H9 (cell line): ENCODE results near the gene DCHS2. TPM values are rescaled to one million over a fixed set of nuclear protein-coding genes. Genes with fewer than 3 reads are reported as not detected.

Experiments used
- DNase-seq: peaks from one replicate; pipeline ENCODE4 v3.0.0-alpha.2; 2017
- H2AFZ ChIP-seq: one replicate; pipeline ENCODE4 v1.6.1; 2013; ENCODE audit warnings: mild to moderate bottlenecking, low read length, control low read depth, moderate library complexity
- H2AK5ac ChIP-seq: 2 replicates; pipeline ENCODE4 v1.6.1; 2013; ENCODE audit warnings: low read length, control low read depth, mixed read lengths; ENCODE audit not compliant: insufficient read length
- H2BK120ac ChIP-seq: one replicate; pipeline ENCODE4 v1.6.1; 2013; ENCODE audit warnings: low read depth, mild to moderate bottlenecking, low read length, control low read depth, inconsistent platforms; ENCODE audit not compliant: poor library complexity, severe bottlenecking
- H2BK12ac ChIP-seq: 2 replicates; pipeline ENCODE4 v1.6.1; 2013; ENCODE audit warnings: low read length, control low read depth, mixed read lengths, low read depth; ENCODE audit not compliant: insufficient read length
- H2BK15ac ChIP-seq: 2 replicates; pipeline ENCODE4 v1.6.1; 2013; ENCODE audit warnings: low read depth, low read length, control low read depth
- H2BK20ac ChIP-seq: one replicate; pipeline ENCODE4 v1.6.1; 2013; ENCODE audit warnings: low read depth, mild to moderate bottlenecking, low read length, control low read depth, inconsistent platforms; ENCODE audit not compliant: poor library complexity, severe bottlenecking
- H2BK5ac ChIP-seq: 2 replicates; pipeline ENCODE4 v1.6.1; 2013; ENCODE audit warnings: low read length, control low read depth, mixed read lengths; ENCODE audit not compliant: insufficient read length
- H3K14ac ChIP-seq: 2 replicates; pipeline ENCODE4 v1.6.1; 2013; ENCODE audit warnings: low read length, control low read depth; ENCODE audit not compliant: insufficient read depth
- H3K18ac ChIP-seq: 2 replicates; pipeline ENCODE4 v1.6.1; 2013; ENCODE audit warnings: low read depth, mild to moderate bottlenecking, mixed read lengths, low read length, control low read depth; ENCODE audit not compliant: insufficient read length
- H3K23ac ChIP-seq: 2 replicates; pipeline ENCODE4 v1.6.1; 2013; ENCODE audit warnings: low read length, control low read depth, mixed read lengths, low read depth; ENCODE audit not compliant: insufficient read length
- H3K23me2 ChIP-seq: 2 replicates; pipeline ENCODE4 v1.6.1; 2013; ENCODE audit warnings: low read depth, mild to moderate bottlenecking, mixed read lengths, low read length, control low read depth; ENCODE audit not compliant: insufficient read length, poor library complexity, severe bottlenecking
- H3K27ac ChIP-seq: 2 replicates; pipeline ENCODE4 v1.5.1; 2013; ENCODE audit warnings: low read length, control low read depth, mixed read lengths, low read depth; ENCODE audit not compliant: insufficient read length
- H3K27me3 ChIP-seq: 2 replicates; pipeline ENCODE4 v1.6.1; 2013; ENCODE audit warnings: low read length, control low read depth, inconsistent platforms; ENCODE audit not compliant: insufficient read depth
- H3K4ac ChIP-seq: 2 replicates; pipeline ENCODE4 v1.6.1; 2013; ENCODE audit warnings: low read depth, mild to moderate bottlenecking, control low read depth, inconsistent platforms, low read length, moderate library complexity
- H3K4me1 ChIP-seq: 2 replicates; pipeline ENCODE4 v1.6.1; 2013; ENCODE audit warnings: low read length, control low read depth, inconsistent platforms; ENCODE audit not compliant: insufficient read depth
- H3K4me2 ChIP-seq: 2 replicates; pipeline ENCODE4 v1.6.1; 2013; ENCODE audit warnings: low read length, control low read depth, mixed read lengths; ENCODE audit not compliant: insufficient read length, insufficient read depth
- H3K56ac ChIP-seq: 2 replicates; pipeline ENCODE4 v1.6.1; 2013; ENCODE audit warnings: low read depth, mild to moderate bottlenecking, mixed read lengths, low read length, control low read depth; ENCODE audit not compliant: insufficient read length
- H3K79me1 ChIP-seq: 2 replicates; pipeline ENCODE4 v1.6.1; 2013; ENCODE audit warnings: low read depth, mild to moderate bottlenecking, moderate library complexity, low read length, control low read depth, inconsistent platforms; ENCODE audit not compliant: insufficient read depth, poor library complexity, severe bottlenecking
- H3K79me2 ChIP-seq: 2 replicates; pipeline ENCODE4 v1.6.1; 2013; ENCODE audit warnings: low read length, control low read depth, inconsistent platforms; ENCODE audit not compliant: insufficient read depth
- H3K9ac ChIP-seq: 2 replicates; pipeline ENCODE4 v1.6.1; 2013; ENCODE audit warnings: low read length, control low read depth, mixed read lengths; ENCODE audit not compliant: insufficient read length; ENCODE audit errors: extremely low read depth
- H3K9me3 ChIP-seq: one replicate; pipeline ENCODE4 v1.6.1; 2013; ENCODE audit warnings: low read depth, low read length, inconsistent platforms; ENCODE audit not compliant: control insufficient read depth
- H3T11ph ChIP-seq: one replicate; pipeline ENCODE4 v1.6.1; 2013; ENCODE audit warnings: mild to moderate bottlenecking, low read length, control low read depth, inconsistent platforms
- H4K20me1 ChIP-seq: one replicate; pipeline ENCODE4 v1.6.1; 2013; ENCODE audit not compliant: control insufficient read depth, insufficient read length, insufficient read depth
- H4K5ac ChIP-seq: 2 replicates; pipeline ENCODE4 v1.6.1; 2013; ENCODE audit warnings: low read depth, mild to moderate bottlenecking, mixed read lengths, low read length, control low read depth; ENCODE audit not compliant: insufficient read length
- H4K8ac ChIP-seq: replicated peaks from 2 replicates; pipeline ENCODE4 v1.6.1; 2013; ENCODE audit warnings: low read length, control low read depth, mixed read lengths, low read depth; ENCODE audit not compliant: insufficient read length
- H4K91ac ChIP-seq: 2 replicates; pipeline ENCODE4 v1.6.1; 2013; ENCODE audit warnings: low read depth, mild to moderate bottlenecking, moderate library complexity, mixed read lengths, low read length, control low read depth; ENCODE audit not compliant: insufficient read length
- H3K27ac Mint-ChIP-seq, 3 experiments: 2 replicates in 2 of 3; 3 replicates in 1 of 3; pipeline ENCODE4 v1.8.0; 2020 to 2021; ENCODE audit warnings: mixed read lengths in 3 of 3, mild to moderate bottlenecking in 1 of 3, moderate library complexity in 1 of 3
- H3K27me3 Mint-ChIP-seq: 2 replicates; pipeline ENCODE4 v1.8.0; 2021; ENCODE audit warnings: low read depth, mild to moderate bottlenecking, moderate library complexity, mixed read lengths
- H3K36me3 Mint-ChIP-seq, 3 experiments: 2 replicates in 2 of 3; 3 replicates in 1 of 3; pipeline ENCODE4 v1.8.0; 2020 to 2021; ENCODE audit warnings: low read depth in 3 of 3, mixed read lengths in 3 of 3; ENCODE audit not compliant: insufficient read depth in 1 of 3
- H3K4me1 Mint-ChIP-seq, 2 experiments: 2 replicates each; pipeline ENCODE4 v1.8.0; 2020; ENCODE audit warnings: mixed read lengths in 2 of 2
- H3K4me3 Mint-ChIP-seq, 2 experiments: 2 replicates in 1 of 2; 3 replicates in 1 of 2; pipeline ENCODE4 v1.8.0; 2020 to 2021; ENCODE audit warnings: mild to moderate bottlenecking in 2 of 2, mixed read lengths in 2 of 2, moderate library complexity in 1 of 2
- H3K9me3 Mint-ChIP-seq, 2 experiments: 2 replicates in 1 of 2; 3 replicates in 1 of 2; pipeline ENCODE4 v1.8.0; 2020; ENCODE audit warnings: mild to moderate bottlenecking in 2 of 2, mixed read lengths in 2 of 2, moderate library complexity in 1 of 2
- WGBS: extraction: QIAGEN DNeasy Blood & Tissue Kit; methylation state at CpG from one replicate; pipeline ENCODE4 v1.1.7; 2013; ENCODE audit warnings: missing lambda C conversion rate, low lambda C conversion rate, mixed read lengths; ENCODE audit not compliant: insufficient read length; ENCODE audit errors: extremely low coverage; 5-methylcytosine and 5-hydroxymethylcytosine counted together
- total RNA-seq: library from RNA; stranded (reverse); gene quantifications from 2 replicates; pipeline ENCODE4 v1.2.1, GENCODE V29; 2021
- TF ChIP-seq, protein P1 (sequence below): fragments of 200-600 bp; sonication (generic); conservative IDR thresholded peaks from 3 replicates; pipeline ENCODE4 v1.8.0; 2021; ENCODE audit warnings: antibody characterized with exemption, mild to moderate bottlenecking

Gene DCHS2
- total RNA-seq, 1 experiment from 2014 or later = 0.57 TPM

DNA sequence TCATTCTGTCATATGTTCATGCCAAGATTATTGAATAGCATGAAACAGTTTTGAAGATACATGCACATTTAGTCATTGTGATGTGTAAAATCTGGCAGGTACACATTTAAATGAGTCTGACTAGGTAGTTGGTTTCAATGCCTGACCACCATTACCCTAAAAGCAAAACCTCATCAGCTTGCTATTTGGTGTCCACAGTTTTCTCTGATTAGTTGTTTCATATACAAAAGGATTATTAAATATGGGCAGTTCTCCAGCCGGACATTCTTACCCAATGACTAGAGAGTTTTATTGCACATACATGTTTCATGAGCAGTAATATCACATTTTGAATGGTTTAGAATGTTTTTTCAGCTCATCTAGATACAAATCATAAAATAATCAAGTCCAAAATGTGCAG lies 23.7 kb downstream of the DCHS2 start:
- Histone ChIP-seq H2BK20ac (no peak overlapping the region), H3K27ac (no peak overlapping the region), H3K23ac (no peak overlapping the region), H2BK120ac (no peak overlapping the region), H2AFZ (no peak overlapping the region), H3K79me1 (no peaks in the 10 kb centered on the region), H3K14ac (no peak overlapping the region), H3K4me2 (no peak overlapping the region), H2AK5ac (no peak overlapping the region), H3T11ph (no peak overlapping the region), H4K5ac (no peak overlapping the region), H4K91ac (no peak overlapping the region), H4K8ac (no peak overlapping the region), H2BK5ac (no peak overlapping the region), H3K4me1 (no peaks in the 10 kb centered on the region), H3K23me2 (no peaks in the 10 kb centered on the region), H3K18ac (no peak overlapping the region), H3K9me3 (no peaks in the 10 kb centered on the region), H2BK12ac (no peak overlapping the region), H3K79me2 (no peaks in the 10 kb centered on the region), H4K20me1 (no peaks in the 10 kb centered on the region), H2BK15ac (no peak overlapping the region), H3K9ac (no peak overlapping the region), H3K56ac (no peak overlapping the region), H3K4ac (no peak overlapping the region), H3K27me3 (no peaks in the 10 kb centered on the region)
- no peak for DNase-seq
- Mint-ChIP-seq H3K27ac (no peak overlapping the region), H3K4me3 (no peak overlapping the region), H3K36me3 (no peaks in the 10 kb centered on the region), H3K27me3 (no peaks in the 10 kb centered on the region; the same call in 1 of the 2 replicates), H3K4me1 (peaks cover 0 to 5% of the 10 kb centered on the region in 2 experiments; a peak in 2 of 4 replicates), H3K9me3 (no peaks in the 10 kb centered on the region; a peak in 1 of 5 replicates)
- WGBS = no CpG with 5 or more reads among the region's 1 CpG
- TF ChIP-seq, protein P1, sequence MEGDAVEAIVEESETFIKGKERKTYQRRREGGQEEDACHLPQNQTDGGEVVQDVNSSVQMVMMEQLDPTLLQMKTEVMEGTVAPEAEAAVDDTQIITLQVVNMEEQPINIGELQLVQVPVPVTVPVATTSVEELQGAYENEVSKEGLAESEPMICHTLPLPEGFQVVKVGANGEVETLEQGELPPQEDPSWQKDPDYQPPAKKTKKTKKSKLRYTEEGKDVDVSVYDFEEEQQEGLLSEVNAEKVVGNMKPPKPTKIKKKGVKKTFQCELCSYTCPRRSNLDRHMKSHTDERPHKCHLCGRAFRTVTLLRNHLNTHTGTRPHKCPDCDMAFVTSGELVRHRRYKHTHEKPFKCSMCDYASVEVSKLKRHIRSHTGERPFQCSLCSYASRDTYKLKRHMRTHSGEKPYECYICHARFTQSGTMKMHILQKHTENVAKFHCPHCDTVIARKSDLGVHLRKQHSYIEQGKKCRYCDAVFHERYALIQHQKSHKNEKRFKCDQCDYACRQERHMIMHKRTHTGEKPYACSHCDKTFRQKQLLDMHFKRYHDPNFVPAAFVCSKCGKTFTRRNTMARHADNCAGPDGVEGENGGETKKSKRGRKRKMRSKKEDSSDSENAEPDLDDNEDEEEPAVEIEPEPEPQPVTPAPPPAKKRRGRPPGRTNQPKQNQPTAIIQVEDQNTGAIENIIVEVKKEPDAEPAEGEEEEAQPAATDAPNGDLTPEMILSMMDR = no peak
